Measurements from ENCODE around the gene GUCA2B. TPM values are rescaled to one million over a fixed set of nuclear protein-coding genes. Genes with fewer than 3 reads are reported as not detected.
A peak's percentile ranks its signal among the peaks of the same experiment; 100 is the strongest.

GUCA2B gene
- total RNA-seq, 1 experiment from 2014 or later, result not detected

GRCh38 chr1:42153624-42154023 is 414 bp downstream of the GUCA2B start:
- H2BK5ac ChIP-seq (ENCODE audit: insufficient read length, low read length), result no peak overlapping the region
- H4K91ac ChIP-seq (ENCODE audit: insufficient read length, low read depth, low read length), result no peak overlapping the region
- no CpG with 5 or more reads among the region's 6 CpGs for WGBS (ENCODE audit: extremely low coverage, insufficient read length, low lambda C conversion rate)
- H3K4me1 Mint-ChIP-seq, result no peaks in the 10 kb centered on the region
- H3K4ac ChIP-seq (ENCODE audit: low read depth, low read length), result no peak overlapping the region
- H3K9me3 ChIP-seq (ENCODE audit: control insufficient read depth, low read depth, low read length), result no peaks in the 10 kb centered on the region
- H4K5ac ChIP-seq (ENCODE audit: insufficient read length, low read depth, low read length), result no peak overlapping the region
- no peaks in the 10 kb centered on the region for H4K20me1 ChIP-seq (ENCODE audit: control insufficient read depth, insufficient read depth, insufficient read length)
- H3K14ac ChIP-seq (ENCODE audit: insufficient read depth, low read length), result no peak overlapping the region
- no peaks in the 10 kb centered on the region for H3K79me1 ChIP-seq (ENCODE audit: insufficient read depth, low read depth, low read length, poor library complexity, severe bottlenecking)
- no peaks in the 10 kb centered on the region for H3K23me2 ChIP-seq (ENCODE audit: insufficient read length, low read depth, low read length, poor library complexity, severe bottlenecking)
- no peak overlapping the region for H3K27ac ChIP-seq (ENCODE audit: insufficient read length, low read depth, low read length)
- no peak overlapping the region for H2BK12ac ChIP-seq (ENCODE audit: insufficient read length, low read depth, low read length)
- H3K27me3 Mint-ChIP-seq (ENCODE audit: low read depth), result peaks cover 12% of the 10 kb centered on the region
- H3K23ac ChIP-seq (ENCODE audit: insufficient read length, low read depth, low read length), result no peak overlapping the region
- no peak overlapping the region for H3K4me2 ChIP-seq (ENCODE audit: insufficient read depth, insufficient read length, low read length)
- H3K4me3 Mint-ChIP-seq, result no peak overlapping the region
- TF ChIP-seq, protein P1, sequence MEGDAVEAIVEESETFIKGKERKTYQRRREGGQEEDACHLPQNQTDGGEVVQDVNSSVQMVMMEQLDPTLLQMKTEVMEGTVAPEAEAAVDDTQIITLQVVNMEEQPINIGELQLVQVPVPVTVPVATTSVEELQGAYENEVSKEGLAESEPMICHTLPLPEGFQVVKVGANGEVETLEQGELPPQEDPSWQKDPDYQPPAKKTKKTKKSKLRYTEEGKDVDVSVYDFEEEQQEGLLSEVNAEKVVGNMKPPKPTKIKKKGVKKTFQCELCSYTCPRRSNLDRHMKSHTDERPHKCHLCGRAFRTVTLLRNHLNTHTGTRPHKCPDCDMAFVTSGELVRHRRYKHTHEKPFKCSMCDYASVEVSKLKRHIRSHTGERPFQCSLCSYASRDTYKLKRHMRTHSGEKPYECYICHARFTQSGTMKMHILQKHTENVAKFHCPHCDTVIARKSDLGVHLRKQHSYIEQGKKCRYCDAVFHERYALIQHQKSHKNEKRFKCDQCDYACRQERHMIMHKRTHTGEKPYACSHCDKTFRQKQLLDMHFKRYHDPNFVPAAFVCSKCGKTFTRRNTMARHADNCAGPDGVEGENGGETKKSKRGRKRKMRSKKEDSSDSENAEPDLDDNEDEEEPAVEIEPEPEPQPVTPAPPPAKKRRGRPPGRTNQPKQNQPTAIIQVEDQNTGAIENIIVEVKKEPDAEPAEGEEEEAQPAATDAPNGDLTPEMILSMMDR (conservative IDR thresholded peaks at IDR 0.05), result no peak
- no peak overlapping the region for H3K56ac ChIP-seq (ENCODE audit: insufficient read length, low read depth, low read length)
- H3K9me3 Mint-ChIP-seq, result no peaks in the 10 kb centered on the region
- no peaks in the 10 kb centered on the region for H3K4me1 ChIP-seq (ENCODE audit: insufficient read depth, low read length)
- H3K18ac ChIP-seq (ENCODE audit: insufficient read length, low read depth, low read length), result no peak overlapping the region
- no peak for DNase-seq
- no peak overlapping the region for H3T11ph ChIP-seq (ENCODE audit: low read length)
- H3K36me3 Mint-ChIP-seq (ENCODE audit: insufficient read depth in 1 of 3, low read depth in 3 of 3), result no peaks in the 10 kb centered on the region; a peak in 1 of 7 replicates
- no peak overlapping the region for H2BK20ac ChIP-seq (ENCODE audit: low read depth, low read length, poor library complexity, severe bottlenecking)
- no peak overlapping the region for H2AFZ ChIP-seq (ENCODE audit: low read length)
- no peaks in the 10 kb centered on the region for H3K79me2 ChIP-seq (ENCODE audit: insufficient read depth, low read length)
- H3K27me3 ChIP-seq (ENCODE audit: insufficient read depth, low read length), result no peaks in the 10 kb centered on the region
- no peak overlapping the region for H4K8ac ChIP-seq (replicated peaks; ENCODE audit: insufficient read length, low read depth, low read length)
- H3K9ac ChIP-seq (ENCODE audit: extremely low read depth, insufficient read length, low read length), result no peak overlapping the region
- H2BK15ac ChIP-seq (ENCODE audit: low read depth, low read length), result no peak overlapping the region
- H2BK120ac ChIP-seq (ENCODE audit: low read depth, low read length, poor library complexity, severe bottlenecking), result no peak overlapping the region
- H2AK5ac ChIP-seq (ENCODE audit: insufficient read length, low read length), result no peak overlapping the region
- peak overlapping the region in 1 of 3 experiments; percentile 25; a peak in 1 of 7 replicates for H3K27ac Mint-ChIP-seq
